NCI-H82 treated with DMSO at 0.1 percent for 48 hours (cell line): ENCODE measurements around the gene BPIFA2.
"Not testable (repeated sequence)": the region's sequence is repeated elsewhere in the genome, so short reads cannot be mapped to it uniquely, and the experiment has no call there.

ENCODE experiments used
- DNase-seq: peaks from one replicate; lab custom pipeline; 2025; ENCODE audit not compliant: unreplicated experiment; lab: John Stamatoyannopoulos, UW

Gene BPIFA2

GRCh38 chr20:33167859-33168258, at the start of gene BPIFA2:
BPIFA2 (plus strand) TSS chr20:33168159; CDS start chr20:33169146, 987 bp downstream.
- DNase-seq: no peak

- DNase-seq: no peak
These were observed 47.9 kb upstream of the BPIFA2 start for GRCh38 chr20:33119725-33120720.

- DNase-seq: no peak
These were observed 47.0 kb upstream of the BPIFA2 start for GRCh38 chr20:33120934-33121333.

- DNase-seq: not testable (repeated sequence)
These were observed 45.7 kb upstream of the BPIFA2 start for GRCh38 chr20:33122297-33122696.

- DNase-seq: no peak
These were observed 43.7 kb upstream of the BPIFA2 start for GRCh38 chr20:33124261-33124660.

GRCh38 chr20:33124994-33125393, 43.0 kb upstream of the BPIFA2 start:
- no peak for DNase-seq

GRCh38 chr20:33125983-33126382, 42.0 kb upstream of the BPIFA2 start:
- no peak for DNase-seq

GRCh38 chr20:33127422-33128097, 40.4 kb upstream of the BPIFA2 start:
- no peak for DNase-seq

- no peak for DNase-seq
These were observed 37.3 kb upstream of the BPIFA2 start for GRCh38 chr20:33130568-33131061.

GRCh38 chr20:33131949-33132473, 35.9 kb upstream of the BPIFA2 start:
- no peak for DNase-seq

- DNase-seq: no peak
These were observed 35.2 kb upstream of the BPIFA2 start for GRCh38 chr20:33132513-33133372.

- no peak for DNase-seq
These were observed 34.5 kb upstream of the BPIFA2 start for GRCh38 chr20:33133373-33133941.

- no peak for DNase-seq
These were observed 30.8 kb upstream of the BPIFA2 start for GRCh38 chr20:33137195-33137594.

- DNase-seq: no peak
These were observed 28.5 kb upstream of the BPIFA2 start for GRCh38 chr20:33139467-33139866.

- no peak for DNase-seq
These were observed 22.4 kb upstream of the BPIFA2 start for GRCh38 chr20:33145521-33145920.

GRCh38 chr20:33147299-33147698, 20.7 kb upstream of the BPIFA2 start:
- DNase-seq: no peak

- DNase-seq: no peak
These were observed 19.9 kb upstream of the BPIFA2 start for GRCh38 chr20:33148040-33148439.

- DNase-seq: no peak
These were observed 13.7 kb upstream of the BPIFA2 start for GRCh38 chr20:33154252-33154651.

- no peak for DNase-seq
These were observed 9.1 kb upstream of the BPIFA2 start for GRCh38 chr20:33158637-33159385.

GRCh38 chr20:33159713-33160112, 8.2 kb upstream of the BPIFA2 start:
- DNase-seq: no peak
